Ascending aorta (tissue), 2 donors: ENCODE measurements around the gene LDHB. TPM values are rescaled to one million over a fixed set of nuclear protein-coding genes. Genes with fewer than 3 reads are reported as not detected.

Source experiments
- DNase-seq, 2 donors: peaks; one replicate each; pipeline ENCODE4 v3.0.0-alpha.2; 2019; ENCODE audit warnings: low spot score in 2 of 2
- H3K27ac ChIP-seq, 2 donors: fragments of 200-600 bp; sonication (generic); one replicate each; pipeline ENCODE4 v1.5.1; 2016 to 2017; ENCODE audit warnings: mild to moderate bottlenecking in 1 of 2
- H3K27me3 ChIP-seq: fragments of 200-600 bp; sonication (generic); one replicate; pipeline ENCODE4 v1.5.1; 2017
- H3K36me3 ChIP-seq, 2 donors: fragments of 200-600 bp; sonication (generic); one replicate each; pipeline ENCODE4 v1.5.1; 2016
- H3K4me1 ChIP-seq, 2 donors: fragments of 200-600 bp; sonication (generic); one replicate each; pipeline ENCODE4 v1.5.1; 2016 to 2017; ENCODE audit warnings: mild to moderate bottlenecking in 1 of 2
- H3K4me3 ChIP-seq, 2 donors: fragments of 200-600 bp; sonication (generic); one replicate each; pipeline ENCODE4 v1.5.1; 2016 to 2017; ENCODE audit warnings: mild to moderate bottlenecking in 1 of 2
- H3K9me3 ChIP-seq, 2 donors: fragments of 200-600 bp; sonication (generic); one replicate each; pipeline ENCODE4 v1.5.1; 2016
- intact Hi-C: fragments of 100-400 bp; cut with DNase I; formaldehyde crosslinking; loops from one replicate; pipeline ENCODE4 v1.15.1; 2023
- total RNA-seq: library from RNA; depleted of rRNA; stranded (reverse); fragments of >200 nt; gene quantifications from one replicate; pipeline ENCODE4 v1.1.0, GENCODE V29; 2016
- TF ChIP-seq, protein P1 (sequence below), 3 experiments: fragments of 200-600 bp in 2 of 3; fragments of 450-650 bp in 1 of 3; sonication (generic) in 2 of 3; IDR thresholded peaks; one replicate each; pipeline ENCODE4 v1.5.1; 2016 to 2019; ENCODE audit warnings: antibody characterized with exemption in 3 of 3, mild to moderate bottlenecking in 1 of 3, moderate library complexity in 1 of 3

Gene LDHB
- total RNA-seq, 1 donor from 2014 or later = 125 TPM

DNA sequence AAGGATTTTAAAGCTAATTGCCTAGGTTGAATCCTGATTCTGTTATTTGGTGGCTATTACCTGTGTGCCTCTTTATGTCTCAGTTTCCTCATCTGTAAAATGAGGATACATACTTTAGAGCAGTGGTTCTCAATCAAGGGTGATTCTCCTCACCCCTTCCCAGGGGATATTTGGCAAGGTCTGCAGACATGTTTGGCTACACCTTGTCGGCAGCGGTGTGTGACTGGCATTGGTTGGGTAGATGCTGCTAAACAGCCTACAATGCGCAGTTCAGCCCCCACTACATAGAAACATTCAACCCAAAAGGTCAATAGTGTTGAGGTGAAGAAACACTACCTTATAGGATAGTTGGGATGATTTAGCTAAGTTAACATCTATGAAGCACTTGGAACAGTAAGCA is 23.4 kb downstream of the LDHB start:
- no peak overlapping the region for H3K4me3 ChIP-seq
- intact Hi-C loops = no loop called here
- H3K27me3 ChIP-seq = no peaks in the 10 kb centered on the region
- peaks cover 31 to 36% of the 10 kb centered on the region in 2 donors for H3K36me3 ChIP-seq
- no peak overlapping the region for H3K27ac ChIP-seq
- DNase-seq = no peak
- no peaks in the 10 kb centered on the region for H3K4me1 ChIP-seq
- H3K9me3 ChIP-seq = no peaks in the 10 kb centered on the region
- TF ChIP-seq, protein P1, sequence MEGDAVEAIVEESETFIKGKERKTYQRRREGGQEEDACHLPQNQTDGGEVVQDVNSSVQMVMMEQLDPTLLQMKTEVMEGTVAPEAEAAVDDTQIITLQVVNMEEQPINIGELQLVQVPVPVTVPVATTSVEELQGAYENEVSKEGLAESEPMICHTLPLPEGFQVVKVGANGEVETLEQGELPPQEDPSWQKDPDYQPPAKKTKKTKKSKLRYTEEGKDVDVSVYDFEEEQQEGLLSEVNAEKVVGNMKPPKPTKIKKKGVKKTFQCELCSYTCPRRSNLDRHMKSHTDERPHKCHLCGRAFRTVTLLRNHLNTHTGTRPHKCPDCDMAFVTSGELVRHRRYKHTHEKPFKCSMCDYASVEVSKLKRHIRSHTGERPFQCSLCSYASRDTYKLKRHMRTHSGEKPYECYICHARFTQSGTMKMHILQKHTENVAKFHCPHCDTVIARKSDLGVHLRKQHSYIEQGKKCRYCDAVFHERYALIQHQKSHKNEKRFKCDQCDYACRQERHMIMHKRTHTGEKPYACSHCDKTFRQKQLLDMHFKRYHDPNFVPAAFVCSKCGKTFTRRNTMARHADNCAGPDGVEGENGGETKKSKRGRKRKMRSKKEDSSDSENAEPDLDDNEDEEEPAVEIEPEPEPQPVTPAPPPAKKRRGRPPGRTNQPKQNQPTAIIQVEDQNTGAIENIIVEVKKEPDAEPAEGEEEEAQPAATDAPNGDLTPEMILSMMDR (IDR thresholded peaks at IDR 0.05) = no peak

DNA sequence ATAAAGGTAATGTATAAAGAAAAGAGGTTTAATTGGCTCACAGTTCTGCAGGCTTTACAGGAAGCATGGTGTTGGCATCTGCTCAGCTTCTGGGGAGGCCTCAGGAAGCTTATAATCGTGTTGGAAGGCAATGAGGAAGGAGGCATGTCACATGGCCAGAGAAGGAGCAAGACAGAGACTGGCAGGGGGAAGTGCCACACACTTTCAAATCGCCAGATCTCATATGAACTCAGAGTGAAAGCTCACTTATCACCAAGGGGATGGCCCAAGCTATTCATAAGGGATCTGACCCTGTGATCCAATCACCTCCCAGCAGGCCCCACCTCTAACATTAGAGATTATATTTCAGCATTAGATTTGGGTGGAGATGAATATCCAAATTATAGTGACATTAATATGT is 26.3 kb downstream of the LDHB start:
- H3K27me3 ChIP-seq = no peaks in the 10 kb centered on the region
- no peaks in the 10 kb centered on the region for H3K4me1 ChIP-seq
- no peaks in the 10 kb centered on the region for H3K9me3 ChIP-seq
- DNase-seq = no peak
- intact Hi-C loops = no loop called here
- H3K27ac ChIP-seq = no peak overlapping the region
- TF ChIP-seq, protein P1 (IDR thresholded peaks at IDR 0.05) = no peak
- no peak overlapping the region for H3K4me3 ChIP-seq
- H3K36me3 ChIP-seq = peaks cover 18 to 22% of the 10 kb centered on the region in 2 donors

DNA sequence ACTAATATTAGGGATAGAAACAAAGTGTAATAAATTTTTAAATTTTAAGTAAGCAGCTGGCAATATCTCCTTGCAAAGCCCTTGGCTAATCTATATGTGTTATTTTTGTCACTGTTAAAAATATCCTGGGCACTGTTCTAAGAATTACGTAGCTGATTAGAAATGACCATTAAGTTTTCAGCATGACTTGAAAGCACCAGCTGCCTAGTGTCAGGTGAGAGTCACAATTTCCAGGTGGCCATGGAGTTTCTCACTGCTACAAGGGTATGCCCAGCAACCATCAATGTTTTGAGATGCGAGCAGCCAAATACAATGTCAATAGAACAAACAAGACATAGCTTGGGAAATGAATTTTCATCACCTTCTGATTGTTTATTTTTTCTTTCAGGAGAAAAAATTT is 29.7 kb downstream of the LDHB start:
- Histone ChIP-seq H3K27ac (no peak overlapping the region), H3K36me3 (no peaks in the 10 kb centered on the region), H3K4me1 (no peaks in the 10 kb centered on the region), H3K9me3 (no peaks in the 10 kb centered on the region), H3K27me3 (no peaks in the 10 kb centered on the region), H3K4me3 (no peak overlapping the region)
- DNase-seq = no peak
- TF ChIP-seq, protein P1 (IDR thresholded peaks at IDR 0.05) = no peak
- intact Hi-C loops = no loop called here

DNA sequence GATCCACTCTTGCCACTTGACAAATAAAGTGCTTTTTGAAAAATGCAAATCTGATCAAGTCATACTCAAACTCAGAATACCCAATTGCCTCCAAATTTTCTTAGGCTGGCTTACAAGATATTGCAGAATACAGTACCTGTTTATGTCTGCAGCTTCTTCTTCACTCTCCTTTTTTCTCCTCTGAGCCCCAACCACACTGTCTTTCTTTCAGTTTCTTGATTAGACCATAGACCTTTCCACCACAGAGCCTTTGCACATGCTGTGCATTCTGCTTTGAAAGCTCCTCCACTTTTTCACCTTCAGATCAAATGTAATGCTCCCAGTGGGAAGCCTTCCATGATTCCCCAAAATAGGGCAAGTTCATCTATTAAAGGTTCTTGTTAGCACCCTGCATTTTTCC is 39.1 kb downstream of the LDHB start:
- Histone ChIP-seq H3K4me3 (no peak overlapping the region), H3K9me3 (no peaks in the 10 kb centered on the region), H3K27ac (no peak overlapping the region), H3K27me3 (no peaks in the 10 kb centered on the region), H3K4me1 (no peaks in the 10 kb centered on the region), H3K36me3 (no peaks in the 10 kb centered on the region)
- TF ChIP-seq, protein P1 (IDR thresholded peaks at IDR 0.05) = no peak
- intact Hi-C loops = no loop called here
- DNase-seq = no peak

DNA sequence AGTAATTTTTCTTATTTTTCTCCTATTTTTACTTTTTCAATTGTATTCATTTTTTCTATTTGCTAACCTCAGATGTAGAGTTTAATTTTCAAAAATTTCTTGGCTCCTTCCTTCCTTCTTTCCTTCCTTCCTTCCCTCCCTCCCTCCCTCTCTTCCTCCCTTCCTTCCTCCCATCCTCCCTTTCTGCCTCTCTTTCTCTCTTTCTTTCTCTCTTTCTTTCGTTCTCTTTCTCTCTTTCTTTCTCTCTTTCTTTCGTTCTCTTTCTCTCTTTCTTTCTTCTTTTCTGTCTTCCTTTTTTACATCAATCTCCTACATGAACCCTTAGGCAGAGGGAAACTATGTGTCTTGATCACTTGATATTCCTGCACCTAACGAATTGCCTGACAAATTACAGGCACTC is 40.6 kb downstream of the LDHB start:
- no peaks in the 10 kb centered on the region for H3K9me3 ChIP-seq
- no peak for DNase-seq
- no peaks in the 10 kb centered on the region for H3K27me3 ChIP-seq
- no peak overlapping the region for H3K27ac ChIP-seq
- H3K4me3 ChIP-seq = no peak overlapping the region
- no peaks in the 10 kb centered on the region for H3K36me3 ChIP-seq
- intact Hi-C loops = no loop called here
- TF ChIP-seq, protein P1 (IDR thresholded peaks at IDR 0.05) = no peak
- no peaks in the 10 kb centered on the region for H3K4me1 ChIP-seq

DNA sequence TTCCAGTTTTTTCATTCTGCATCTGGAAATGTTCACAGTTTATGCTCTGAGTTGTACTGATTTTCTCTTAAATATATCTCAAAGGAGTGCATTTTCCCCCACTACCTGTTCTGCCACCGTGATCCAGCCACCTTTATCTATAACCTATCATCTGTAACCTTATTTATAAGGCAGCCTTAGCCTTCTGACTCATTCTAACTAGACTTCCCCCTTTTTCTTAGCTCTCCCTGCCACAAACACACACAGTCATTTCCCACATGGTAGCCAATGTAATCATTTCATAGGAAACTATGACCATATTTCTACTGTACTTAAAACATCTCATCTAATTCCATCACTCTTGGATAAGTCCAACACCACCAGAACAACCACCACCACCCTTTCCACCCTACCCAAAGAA is 42.2 kb downstream of the LDHB start:
- intact Hi-C loops = no loop called here
- no peaks in the 10 kb centered on the region for H3K4me1 ChIP-seq
- no peak for DNase-seq

More for the DNA sequence above, 42.2 kb downstream of the LDHB start:
- no peaks in the 10 kb centered on the region for H3K9me3 ChIP-seq
- H3K27me3 ChIP-seq = no peaks in the 10 kb centered on the region
- H3K4me3 ChIP-seq = no peak overlapping the region
- no peaks in the 10 kb centered on the region for H3K36me3 ChIP-seq
- TF ChIP-seq, protein P1 (IDR thresholded peaks at IDR 0.05) = no peak
- no peak overlapping the region for H3K27ac ChIP-seq
